ENCODE measurements around the gene POP5.
A peak's percentile ranks its signal among the peaks of the same experiment; 100 is the strongest.

Gene POP5

DNA sequence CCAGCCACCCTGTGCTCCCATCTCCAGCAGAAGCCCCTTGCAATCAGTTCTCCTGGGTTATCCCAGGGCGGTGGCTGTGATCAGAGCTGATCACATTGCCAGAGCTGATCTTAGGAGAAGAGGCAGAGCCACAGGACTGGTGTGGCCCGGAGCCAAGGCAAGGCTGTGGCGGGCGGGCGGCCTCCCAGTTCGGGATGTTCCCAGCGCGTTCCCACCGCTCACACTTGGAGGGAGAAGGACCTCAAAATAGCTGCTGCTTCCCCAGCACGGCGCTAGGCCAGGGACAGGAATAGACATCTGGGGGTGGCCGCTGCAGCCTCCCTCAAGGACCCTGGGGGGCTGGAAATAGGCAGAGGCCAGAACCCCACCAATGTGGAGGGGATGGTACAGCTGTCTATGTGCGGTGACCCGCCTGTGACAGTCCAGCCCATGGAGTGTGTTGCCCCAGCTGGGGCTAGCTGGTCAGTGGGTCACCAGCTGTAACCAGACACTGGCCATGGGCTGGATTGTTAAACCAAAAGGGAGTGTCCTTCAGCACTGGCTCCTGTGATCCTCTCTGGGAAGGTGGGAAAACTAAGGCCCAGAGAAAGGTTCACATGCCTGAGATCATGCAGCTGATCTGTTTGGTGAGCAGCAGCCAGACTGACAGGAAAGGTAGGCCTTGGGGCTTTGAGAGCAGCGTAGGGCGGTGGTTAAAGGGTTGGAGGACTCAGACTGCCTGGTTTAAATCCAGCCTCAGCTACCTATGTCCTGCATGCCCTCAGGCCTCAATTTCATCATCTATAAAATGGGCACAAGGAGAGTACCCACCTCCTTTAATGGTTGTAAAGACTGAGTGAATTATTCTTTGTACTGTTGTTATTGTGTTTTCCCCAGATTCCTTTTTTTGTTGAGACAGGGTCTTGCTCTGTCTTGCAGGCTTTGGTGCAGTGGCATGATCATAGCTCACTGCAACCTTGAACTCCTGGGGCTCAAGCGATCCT lies 8.0 kb upstream of the POP5 start:
- no peak for DNase-seq

DNA sequence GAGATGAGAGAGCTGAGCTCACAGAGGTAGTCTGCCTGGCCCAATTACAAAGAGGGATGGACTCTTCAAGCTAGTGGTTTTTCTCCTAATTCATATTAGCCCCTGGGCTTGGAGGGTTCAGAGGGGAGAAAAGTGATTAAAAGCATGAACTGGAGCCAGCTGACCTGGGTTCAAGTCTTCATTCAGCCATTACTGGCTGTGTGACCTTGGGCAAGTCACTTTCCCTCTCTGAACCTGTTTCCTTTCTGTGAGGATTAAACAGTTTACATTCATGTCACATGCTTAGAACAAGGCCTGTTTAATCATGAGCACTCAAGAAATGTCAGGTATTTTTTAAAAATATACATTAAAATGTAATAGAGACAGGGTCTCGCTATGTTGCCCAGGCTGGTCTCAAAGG lies 7.2 kb upstream of the POP5 start:
- DNase-seq = no peak

DNA sequence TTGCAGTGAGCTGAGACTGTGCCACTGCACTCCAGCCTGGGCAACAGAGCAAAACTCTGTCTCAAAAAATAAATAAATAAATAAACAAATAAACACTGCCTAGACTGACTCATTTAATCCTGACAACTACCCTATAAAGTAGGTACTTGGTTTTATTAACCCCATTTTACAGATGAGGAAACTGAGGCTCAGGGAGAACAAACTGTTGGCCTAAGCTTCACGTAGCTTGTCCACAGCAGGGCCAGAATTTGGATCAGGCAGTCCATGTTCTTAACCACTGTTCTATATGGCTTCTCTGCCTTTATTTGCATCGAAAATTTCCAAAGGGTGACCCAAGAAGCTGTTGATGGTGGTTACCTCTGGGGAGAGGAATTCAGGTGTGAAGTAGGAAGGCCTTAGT lies 5.7 kb upstream of the POP5 start:
- no peak for DNase-seq

DNA sequence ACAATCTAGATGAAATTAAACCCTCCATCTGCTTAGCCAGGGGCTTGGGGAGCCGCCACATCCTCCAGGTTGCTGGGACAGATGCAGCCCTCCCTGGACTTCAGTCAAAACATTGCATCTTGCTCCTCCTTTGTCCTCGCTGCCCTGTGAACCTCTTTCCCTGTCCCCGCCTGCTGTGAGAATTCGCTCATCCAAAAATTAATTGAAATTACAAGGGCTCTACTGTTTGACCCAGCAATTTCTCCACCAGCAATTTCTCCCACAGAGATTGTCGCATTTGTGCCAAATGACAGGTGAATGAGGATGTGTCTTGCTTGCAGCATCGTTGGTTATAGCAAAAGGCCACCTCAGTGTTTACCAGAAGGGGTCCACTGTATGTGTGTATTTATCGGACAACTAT lies 5.0 kb upstream of the POP5 start:
- no peak for DNase-seq

DNA sequence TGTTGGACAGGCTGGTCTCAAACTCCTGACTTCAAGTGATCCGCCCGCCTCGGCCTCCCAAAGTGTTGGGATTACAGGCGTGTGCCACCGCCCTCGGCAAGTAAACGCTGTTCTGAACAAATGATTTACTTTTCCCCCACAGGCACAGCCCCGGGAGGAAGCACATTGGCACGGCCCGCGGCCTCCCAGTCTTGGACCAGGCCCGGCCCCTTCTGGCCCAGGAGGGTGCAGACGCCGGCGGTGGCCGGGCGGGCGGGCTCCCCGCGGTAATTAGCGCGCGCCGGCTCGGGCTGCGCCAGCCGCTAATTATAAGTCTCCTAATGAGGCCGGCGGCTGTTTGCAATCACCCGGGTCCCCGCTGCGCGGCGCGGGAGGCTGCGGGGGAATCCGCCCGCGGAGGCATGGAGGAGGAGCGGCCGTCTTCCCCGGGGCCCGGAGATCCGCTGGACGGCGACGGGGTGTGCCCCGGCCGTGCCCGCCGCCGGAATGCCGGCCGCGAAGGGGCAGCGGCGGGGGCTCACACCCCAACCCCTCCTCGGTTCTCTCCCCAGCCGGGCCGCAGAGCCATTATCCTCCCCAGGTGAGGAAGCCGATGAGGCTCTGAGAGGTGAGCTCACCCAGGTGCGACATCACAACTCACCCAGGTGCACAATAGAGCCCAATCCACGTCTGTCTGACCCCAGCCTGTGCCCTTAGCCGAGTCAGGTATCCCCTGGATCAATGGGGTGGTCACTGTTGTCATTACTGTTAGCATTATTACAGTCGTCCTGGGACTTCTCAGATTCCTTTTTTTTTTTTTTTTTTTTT lies 3.3 kb upstream of the POP5 start:
- DNase-seq = peak; percentile 51

DNA sequence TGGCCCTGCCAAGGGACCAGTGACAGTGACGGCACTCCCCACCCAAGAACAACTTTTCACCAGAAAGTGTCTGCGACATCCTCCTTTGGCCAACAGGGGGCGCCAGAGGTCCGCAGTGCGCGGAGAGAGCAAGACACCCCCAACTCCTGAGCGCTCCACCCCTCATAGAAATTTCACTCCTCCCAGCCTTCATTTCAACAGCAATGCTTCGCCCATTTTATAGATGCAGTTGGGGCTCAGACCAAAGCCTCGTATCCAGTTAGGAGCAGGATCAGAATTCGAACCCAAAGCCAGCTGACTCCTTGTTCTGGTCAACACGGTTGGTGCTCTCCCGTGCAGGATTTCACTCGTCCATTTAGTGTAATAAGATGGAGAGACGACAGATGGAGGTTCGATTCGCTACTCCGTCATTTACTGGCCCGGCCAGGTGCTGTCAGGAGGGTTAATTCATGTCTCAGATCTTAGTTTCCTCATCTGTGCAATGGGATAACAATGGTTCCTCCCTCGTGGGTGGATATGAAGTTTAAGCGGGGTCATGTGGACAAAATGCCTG lies 2.4 kb upstream of the POP5 start:
- DNase-seq = peak; percentile 84

DNA sequence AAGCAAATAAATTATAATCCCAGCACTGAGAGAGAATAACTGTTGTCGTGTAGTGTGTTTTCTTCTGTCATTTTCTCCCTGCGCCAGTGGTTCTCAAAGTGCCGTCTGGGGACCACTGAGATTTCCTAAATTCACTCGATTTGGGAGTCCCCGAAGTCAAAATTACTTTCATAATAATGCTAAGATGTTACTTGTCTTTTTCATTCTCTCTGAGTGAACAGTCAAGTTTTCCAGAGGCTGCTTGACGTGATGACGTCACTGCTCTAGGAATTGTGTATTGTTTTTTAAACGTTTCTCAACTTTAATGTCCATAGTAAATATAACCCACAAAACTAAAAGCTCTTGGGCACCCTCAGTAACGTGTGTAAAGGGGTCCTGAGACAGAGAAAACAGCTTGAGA lies 796 bp upstream of the POP5 start:
- no peak for DNase-seq

DNA sequence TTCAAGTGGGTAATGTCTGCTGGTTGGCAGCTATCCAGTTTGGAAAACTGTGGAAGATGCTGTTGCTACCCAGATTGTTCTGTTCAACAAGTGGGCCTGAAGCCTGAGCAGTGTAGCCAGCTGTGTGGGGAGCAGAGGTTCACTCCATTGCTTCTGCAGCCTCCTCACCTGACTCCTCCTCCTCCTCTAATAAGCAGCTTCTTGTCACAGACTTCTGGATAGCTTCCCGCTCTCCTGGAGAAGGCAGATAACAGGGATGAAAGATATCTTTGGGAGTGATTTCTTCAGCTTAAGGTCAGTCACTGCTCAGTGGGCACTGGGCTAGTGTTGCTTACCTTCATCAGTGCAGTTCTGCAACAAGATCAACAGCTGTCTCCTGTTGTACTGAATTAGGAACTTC lies 2.0 kb downstream of the POP5 start:
- DNase-seq = no peak

DNA sequence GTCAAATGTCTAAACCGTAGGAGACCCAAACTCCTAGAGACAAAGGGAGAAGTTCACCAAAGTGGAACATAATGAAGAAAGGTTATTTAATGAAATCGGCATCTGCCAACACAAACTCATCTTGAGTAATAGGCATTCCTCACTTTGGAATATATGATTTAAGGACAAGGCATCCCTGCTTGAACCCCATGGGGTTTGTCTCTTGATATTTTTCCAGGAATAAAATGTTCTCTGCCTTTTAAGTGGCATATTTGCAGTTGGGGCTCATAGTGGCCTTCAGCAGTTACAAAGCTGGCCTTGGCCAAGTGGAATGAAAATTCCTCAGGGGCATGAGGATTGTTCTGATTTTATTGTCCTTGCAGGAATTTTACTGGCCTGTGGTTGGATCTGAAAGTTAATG lies 7.1 kb downstream of the POP5 start:
- no peak for DNase-seq

DNA sequence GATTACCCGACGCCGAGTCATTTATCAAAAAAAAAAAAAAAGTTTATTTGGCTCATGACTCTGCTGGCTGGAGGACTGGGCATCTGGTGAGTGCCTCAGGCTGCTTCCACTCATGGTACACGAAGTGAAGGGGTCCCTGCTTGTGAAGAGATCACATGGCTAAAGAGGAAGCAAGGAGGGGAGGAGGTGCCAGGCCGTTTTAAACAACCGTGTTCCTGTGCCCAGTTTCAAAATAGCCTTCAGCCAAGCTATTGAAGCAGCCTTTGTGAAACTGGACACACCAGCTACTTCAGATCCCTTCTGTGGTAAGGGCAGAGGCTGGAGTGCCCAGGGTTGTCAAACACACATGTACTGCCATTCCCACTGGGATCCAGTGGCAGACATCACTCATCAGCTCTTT lies 7.6 kb downstream of the POP5 start:
- no peak for DNase-seq

DNA sequence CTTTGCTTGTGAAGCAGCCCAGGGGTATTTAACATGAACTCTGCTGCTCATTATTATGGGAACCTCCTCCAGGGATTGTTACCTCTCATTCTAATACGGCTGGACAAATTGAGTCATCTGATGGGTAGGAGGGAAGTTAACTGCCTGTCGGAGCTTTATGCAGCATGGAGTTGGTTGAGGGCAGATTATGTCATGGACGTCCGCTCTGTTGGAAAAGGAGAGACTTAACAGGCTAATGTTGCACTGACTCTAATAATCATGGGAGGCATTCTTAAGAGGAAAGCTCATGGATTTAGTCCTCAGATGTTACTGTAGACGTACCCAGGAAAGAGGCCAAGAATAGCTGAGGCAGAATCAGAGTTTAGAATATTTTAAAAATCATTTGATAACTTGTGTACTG lies 9.9 kb downstream of the POP5 start:
- no peak for DNase-seq

DNA sequence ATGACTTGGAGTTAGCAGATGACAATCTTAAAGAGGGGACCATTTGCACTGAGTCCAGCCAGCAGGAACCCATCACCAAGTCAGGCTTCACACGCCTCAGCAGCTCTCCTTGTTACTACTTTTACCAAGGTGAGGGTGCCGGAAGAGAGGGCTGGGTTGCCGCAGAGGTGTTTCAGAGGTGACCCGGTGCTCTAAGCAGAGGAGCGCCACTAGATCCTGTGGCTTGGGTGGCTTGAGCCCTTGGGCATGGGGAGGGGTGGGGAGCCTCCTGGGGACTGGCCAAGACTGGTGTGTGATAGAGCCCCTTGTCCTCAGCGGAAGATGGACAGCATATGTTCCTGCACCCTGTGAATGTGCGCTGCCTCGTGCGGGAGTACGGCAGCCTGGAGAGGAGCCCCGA lies 17.7 kb downstream of the POP5 start:
- DNase-seq = no peak

DNA sequence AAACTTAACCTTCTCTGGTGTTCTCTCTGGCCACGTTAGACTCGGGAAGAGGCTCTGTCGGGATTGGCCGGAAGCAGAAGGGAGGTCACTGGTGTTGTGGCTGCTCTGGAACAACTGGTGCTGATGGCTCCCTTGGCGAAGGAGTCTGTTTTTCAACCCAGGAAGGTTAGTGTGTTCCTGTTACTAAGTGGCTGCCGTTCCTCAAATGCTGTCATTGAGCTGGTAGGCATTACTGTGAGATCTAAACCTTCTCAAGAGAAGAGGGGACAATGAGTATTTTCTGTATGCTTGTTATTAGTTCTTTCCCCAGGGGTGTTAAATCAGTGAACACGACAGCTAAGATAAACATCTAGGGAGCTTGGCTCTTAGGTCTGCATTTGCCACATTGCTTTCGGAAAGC lies 18.3 kb downstream of the POP5 start:
- no peak for DNase-seq

DNA sequence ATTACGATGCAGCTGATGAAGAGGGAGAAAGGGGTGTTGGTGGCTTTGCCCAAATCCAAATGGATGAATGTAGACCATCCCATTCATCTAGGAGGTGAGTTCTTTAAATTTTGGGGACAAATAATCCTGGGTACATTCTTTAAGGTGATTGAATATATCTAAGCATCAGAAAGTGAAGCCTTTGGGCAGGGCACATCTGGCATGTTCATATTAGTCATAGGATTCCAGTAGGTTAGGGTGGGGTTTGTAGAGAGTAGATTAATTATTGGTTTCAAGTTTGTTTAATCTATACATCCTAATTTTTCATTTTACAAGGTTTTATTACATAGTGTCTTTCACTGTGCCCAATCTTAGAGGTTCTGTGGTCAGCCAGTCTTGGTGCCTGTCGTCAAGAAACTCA lies 23.6 kb downstream of the POP5 start:
- no peak for DNase-seq

DNA sequence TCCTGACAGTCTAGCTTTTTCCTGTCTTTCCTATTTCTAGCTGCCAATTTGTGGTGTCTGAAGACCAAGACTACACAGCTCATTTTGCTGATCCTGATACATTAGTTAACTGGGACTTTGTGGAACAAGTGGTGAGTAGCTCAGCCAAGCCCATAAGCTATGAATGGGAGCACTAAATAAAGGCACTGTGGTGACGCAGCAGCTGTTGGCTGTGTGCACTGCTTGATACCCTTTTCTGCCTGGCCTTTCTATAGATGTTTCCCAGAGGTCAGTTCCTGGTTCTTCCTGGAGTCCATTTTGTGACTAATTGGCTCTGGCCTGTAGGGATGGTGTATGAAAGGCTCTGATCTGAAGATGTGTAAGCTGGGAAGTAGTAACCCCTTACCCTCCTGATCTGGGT lies 26.5 kb downstream of the POP5 start:
- DNase-seq = no peak

DNA sequence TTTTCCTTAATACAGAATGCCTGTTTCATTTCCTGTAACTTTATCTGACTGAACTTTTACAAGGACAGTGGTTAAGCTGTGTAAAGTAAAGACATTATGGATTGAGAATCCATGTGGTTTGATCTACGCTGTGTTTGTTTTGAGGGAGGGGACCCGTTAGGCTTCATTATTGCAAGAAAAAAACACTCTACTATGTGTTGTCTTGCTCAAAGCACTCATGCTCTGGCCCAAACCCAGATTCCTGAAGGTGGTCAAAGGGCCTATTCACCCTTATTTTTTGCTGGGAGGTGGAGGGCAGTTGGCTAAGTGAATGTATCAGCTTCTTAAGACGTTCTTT lies 35.2 kb downstream of the POP5 start:
- no peak for DNase-seq

DNA sequence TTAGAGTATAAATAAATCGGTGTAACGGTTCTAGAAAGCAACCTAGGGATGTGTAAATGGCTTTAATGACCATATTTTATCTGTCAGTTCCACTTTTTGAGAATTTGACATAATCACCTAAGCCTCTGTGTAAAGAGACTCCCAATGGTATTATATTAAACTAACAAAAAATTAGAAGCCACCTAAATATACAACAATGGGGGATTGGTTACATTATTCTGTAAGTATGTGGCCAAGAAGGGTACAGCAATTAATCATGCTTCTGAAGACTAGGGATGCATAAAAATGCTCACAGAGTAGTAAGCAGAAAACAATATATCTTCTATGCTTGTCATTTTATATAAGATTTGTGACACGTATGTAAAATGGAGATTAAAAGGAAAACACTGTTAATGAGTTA lies 36.5 kb downstream of the POP5 start:
- no peak for DNase-seq

DNA sequence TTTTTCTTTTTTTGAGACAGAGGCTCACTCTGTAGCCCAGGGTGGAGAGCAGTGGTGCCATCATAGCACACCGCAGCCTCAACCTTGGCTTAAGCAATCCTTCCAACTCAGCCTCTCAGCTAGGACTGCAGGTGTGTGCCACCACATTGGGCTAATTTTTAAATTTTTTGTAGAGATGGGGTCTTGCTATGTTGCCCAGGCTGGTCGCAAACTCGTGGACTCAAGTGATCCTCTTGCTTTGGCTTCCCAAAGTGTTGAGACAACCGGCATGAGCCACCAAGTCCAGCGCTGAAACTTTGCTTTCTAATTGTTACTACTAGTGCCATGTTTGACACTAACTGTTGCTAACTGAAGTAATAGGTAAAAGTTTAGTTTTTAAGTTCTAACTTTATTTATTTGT lies 39.0 kb downstream of the POP5 start:
- no peak for DNase-seq

DNA sequence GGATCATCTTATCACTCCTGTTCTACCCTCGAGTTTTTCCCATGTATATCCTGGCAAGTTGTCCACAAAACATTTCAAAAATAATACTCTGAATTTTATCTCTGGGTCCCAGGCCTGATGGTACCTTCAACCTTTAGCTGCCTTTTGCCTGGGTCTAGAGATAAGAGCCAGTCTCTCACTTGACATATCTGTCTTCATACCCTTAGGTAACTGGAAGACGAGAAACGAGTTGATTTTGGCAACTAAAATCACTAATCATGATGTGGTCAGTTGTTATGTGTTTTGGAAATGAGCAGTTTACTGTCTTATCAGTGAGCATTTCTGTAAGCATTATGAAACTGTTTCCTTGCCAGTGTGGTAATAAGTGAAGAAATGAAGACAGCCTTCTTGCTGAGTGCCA lies 40.8 kb downstream of the POP5 start:
- no peak for DNase-seq

DNA sequence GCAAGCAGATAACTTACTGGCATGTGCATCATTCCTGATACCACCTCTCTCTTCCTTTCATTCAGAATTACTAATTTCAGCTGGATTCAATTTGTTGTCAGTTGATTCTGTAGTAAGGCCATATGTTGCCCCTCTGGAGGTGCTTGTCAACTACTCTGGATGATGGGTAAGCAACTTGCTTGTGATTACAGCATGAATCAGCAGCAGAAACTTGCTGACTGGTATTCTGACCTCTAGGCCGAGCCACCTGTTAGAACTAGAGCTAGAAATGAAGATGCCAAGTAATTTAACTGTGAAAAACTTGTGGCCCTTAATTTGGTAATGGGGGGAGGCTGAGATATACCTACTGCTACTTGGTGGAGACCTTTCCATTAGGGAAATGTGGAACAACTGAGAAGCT lies 41.9 kb downstream of the POP5 start:
- DNase-seq = peak; percentile 23

DNA sequence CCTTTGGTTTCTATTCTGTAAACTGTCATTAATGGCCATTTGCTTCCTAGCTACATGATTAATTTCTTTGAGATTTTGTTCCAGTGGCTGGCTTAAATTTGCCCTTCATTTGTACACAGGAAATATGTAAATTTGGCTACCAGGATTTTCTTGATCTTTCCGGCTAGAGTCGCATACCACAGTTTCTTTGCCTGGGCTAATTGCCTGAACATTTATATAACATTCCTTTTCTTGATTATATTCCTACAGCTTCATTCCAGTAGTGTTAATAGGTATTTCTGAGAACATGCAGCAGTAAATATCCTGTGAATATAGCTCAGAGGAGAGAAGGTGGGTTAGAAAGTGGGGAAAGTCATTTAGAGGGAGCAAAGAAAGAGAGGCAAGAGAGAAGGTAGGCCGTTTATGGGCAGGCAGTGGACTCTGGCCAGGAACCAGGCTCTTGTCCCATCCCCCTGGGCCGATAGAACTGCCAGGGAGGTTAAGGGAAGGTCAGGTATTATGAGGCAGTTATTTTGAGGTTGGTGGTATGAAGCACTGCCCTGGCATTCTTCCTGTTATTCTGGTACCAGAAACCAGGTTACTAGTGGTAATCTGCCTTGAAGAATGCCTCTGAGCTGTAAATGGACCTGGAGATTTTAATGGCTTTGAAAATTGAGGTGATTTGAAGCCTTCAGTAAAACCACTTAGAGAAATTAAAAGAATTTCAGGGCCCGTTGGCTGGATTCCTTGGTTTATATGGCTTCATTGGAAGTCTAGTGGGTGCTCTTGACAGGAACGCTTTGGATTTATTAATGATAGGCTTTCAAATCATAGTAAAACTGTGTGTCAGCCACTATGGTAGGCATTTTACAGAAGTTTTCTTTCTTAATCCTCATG lies 42.7 kb downstream of the POP5 start:
- no peak for DNase-seq

DNA sequence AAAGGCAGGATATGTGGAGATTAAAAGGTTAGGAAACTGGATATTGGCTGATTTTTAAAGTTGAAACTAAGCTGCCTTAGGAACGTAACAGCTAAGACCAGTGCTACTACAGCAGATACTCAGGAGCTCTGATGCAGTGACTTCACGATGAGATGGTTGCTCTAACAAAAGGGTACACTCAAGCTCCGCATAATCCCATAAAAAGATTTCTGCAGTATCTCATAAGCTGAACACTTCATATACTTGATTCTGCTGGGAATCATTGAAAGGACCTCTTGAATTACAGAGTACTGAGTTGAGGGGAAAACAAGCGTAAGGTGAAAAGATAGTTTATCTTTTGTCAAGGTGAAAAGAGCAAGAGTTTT lies 43.4 kb downstream of the POP5 start:
- no peak for DNase-seq

All from stimulated activated CD4-positive, alpha-beta T cell treated with anti-CD3 and anti-CD28 coated beads, Interleukin-1b, Interleukin-23, amount 100 ng/mL, for 48 hours (primary cell).